GM21423 (cell line): ENCODE data around the gene BBOX1.

Experiments
- ATAC-seq: cut with Tn5 transposase; IDR thresholded peaks from one replicate; pipeline ENCODE4 v1.9.1; 2021; ENCODE audit warnings: mild to moderate bottlenecking, moderate library complexity; ENCODE audit not compliant: unreplicated experiment

Gene BBOX1

GRCh38 chr11:27025312-27025955 is 15.2 kb upstream of the BBOX1 start:
- no peak for ATAC-seq

DNA sequence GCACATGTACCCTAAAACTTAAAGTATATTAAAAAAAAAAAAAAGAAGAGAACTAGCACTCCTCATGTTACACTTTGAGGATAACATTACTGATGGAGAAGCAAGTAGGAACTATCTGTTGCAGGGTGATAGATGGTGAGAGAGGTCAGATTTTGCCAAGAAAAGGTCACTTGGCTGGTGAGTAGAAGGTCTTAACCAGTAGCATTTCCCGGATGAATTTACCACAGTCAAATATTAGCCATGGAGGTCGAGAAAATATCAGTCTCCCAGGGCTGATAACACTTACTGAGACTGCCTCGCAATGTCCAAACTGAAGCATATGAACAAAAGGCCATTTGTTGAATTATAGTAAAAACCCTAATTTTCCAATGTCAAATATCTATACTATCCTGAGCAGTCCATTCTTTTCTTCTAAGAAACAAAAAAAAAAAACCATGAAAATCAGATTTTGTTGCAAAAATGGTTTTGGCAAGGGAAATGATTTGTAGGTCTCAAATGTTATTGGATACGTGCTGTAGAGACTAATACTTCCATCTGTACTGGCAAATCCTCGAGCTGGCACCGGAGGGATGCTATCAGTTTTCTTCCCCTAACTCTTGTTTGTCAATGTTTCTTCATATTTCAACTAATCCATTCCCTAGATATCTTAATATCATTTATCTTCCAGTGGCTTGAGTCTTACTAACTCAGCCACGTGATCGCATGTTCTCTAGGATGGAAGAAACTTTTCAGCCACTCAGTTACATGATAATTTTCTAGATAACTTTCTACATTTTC is 14.5 kb upstream of the BBOX1 start:
- ATAC-seq = no peak

GRCh38 chr11:27028561-27028965 is 12.1 kb upstream of the BBOX1 start:
- no peak for ATAC-seq

DNA sequence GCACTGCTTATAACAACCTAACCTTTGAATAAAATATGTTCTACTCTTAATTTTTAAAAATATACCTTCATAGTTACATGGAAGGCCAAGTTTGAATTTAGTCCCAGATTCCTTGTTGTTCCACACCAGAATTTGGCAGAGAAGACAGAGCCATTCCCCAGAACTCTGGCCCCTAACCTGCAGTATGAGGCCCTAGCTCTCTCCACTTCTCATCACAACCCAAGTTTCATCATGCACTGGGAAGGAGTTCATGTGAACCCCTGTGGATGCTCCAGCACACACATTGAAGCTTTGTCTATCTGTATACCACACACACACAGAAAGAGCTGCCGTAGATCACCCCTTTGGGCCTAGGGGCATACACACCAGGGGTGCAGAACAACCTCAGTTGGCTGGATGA is 10.6 kb upstream of the BBOX1 start:
- ATAC-seq = no peak

DNA sequence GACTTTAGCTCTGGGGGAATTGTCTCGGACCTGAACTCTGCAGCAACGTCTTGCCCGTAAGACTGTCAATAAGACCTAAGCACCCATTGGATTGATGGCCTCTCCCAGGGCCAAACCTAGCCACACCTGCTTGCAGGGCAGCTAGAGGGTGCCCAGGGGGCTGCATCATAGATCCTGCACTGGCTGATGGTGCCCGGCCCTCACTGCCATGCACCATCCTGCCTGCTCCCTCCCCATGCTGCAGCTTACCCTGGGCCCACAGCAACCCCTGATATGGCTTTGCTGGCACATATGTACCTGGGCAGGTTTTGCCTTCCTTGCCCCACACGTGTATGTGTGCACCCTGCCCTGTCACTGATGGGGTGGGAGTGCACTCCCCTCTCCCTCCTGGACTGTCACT is 8.9 kb upstream of the BBOX1 start:
- no peak for ATAC-seq

GRCh38 chr11:27039873-27040272 is 742 bp upstream of the BBOX1 start:
- ATAC-seq = no peak

DNA sequence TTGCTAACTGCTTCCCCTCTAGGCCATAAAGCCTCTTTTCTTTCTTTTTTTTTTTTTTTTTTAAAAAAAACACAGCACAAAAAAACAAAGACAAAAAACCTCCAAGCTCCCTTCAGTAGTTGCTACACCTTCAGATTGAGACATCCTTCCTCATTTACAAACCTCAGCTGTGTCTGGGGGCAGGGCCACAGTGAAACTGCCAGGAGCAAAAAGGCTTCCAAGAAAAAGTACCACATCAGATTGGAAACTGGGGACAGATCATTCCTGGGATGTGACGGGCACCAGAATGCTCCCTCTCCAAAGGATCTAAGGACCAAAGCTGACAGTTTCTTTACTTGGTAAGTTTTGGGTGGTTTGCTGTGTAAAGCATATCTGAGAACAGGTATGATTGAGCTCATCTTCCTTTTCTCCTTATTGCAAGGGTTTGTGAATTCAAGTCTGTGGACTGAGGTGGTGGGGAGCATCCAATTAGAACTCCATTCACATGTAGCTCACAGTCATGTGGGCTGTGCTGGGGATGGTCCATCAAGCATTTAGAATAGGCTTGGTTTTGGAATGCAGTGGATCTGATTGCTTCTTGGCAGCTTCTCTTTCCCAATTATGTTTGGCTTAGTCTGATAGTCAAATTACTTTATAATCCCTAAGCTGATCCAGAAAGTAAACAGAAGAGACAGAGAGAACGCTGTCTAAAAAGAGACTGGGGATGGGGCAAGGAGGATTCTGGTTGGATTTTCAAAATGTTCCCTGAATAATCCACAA is 705 bp downstream of the BBOX1 start:
- no peak for ATAC-seq

- no peak for ATAC-seq
Observed at GRCh38 chr11:27046956-27047355, 6.3 kb downstream of the BBOX1 start.

DNA sequence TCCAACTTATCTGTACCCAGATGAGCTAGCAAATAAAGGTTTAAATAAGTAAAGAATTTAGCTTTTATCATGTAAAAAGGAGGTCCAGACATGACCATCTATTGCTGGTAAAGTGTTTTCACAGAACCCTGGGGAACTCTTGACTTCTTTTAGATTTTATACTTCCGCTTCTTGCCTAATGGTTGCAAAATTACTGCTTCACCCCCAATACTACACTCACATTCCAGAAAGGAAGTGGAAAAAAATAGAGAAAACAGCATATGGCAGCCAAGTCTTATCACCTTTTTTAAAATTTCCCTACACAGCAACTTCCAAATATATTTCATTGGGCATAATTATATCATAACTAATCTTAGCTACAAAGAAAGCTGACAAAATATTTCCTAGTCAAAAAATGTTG is 12.1 kb downstream of the BBOX1 start:
- ATAC-seq = no peak

- ATAC-seq = no peak
Observed at GRCh38 chr11:27055065-27055682, 14.6 kb downstream of the BBOX1 start.

GRCh38 chr11:27057091-27057780 is 16.6 kb downstream of the BBOX1 start:
- no peak for ATAC-seq

DNA sequence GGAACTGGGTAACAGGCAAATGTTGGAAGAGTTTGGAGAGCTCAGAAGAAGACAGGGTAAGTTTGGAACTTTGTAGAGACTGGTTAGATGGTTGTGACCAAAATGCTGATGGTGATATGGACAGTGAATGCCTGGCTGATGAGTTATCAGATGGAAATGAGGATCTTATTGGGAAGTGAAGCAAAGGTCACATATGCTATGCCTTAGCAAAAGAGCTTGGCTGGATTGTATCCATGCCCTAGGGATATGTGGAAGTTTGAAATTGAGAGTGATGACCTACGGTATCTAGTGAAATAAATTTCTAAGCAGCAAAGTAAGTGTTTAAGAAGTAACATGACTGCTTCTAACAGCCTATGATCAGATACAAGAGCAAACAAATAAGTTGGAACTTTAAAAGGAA is 17.8 kb downstream of the BBOX1 start:
- no peak for ATAC-seq

DNA sequence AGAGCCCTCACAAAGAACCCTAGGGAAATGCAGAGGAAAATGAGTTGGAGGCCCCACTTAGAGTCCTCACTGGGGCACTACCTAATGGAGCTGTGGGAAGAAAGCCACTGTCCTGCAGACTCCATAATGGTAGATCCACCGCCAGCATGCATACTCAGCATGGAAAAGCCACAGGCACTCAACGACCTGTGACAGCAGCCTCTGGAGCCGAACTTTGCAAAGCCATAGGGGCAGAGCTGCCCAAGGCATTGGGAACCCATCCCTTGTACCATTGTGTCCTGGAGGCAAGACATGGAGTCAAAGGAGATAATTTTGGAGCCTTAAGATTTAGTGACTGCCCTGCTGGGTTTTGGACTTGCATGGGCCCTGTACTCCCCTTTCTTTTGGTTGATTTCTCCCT is 18.8 kb downstream of the BBOX1 start:
- no peak for ATAC-seq

DNA sequence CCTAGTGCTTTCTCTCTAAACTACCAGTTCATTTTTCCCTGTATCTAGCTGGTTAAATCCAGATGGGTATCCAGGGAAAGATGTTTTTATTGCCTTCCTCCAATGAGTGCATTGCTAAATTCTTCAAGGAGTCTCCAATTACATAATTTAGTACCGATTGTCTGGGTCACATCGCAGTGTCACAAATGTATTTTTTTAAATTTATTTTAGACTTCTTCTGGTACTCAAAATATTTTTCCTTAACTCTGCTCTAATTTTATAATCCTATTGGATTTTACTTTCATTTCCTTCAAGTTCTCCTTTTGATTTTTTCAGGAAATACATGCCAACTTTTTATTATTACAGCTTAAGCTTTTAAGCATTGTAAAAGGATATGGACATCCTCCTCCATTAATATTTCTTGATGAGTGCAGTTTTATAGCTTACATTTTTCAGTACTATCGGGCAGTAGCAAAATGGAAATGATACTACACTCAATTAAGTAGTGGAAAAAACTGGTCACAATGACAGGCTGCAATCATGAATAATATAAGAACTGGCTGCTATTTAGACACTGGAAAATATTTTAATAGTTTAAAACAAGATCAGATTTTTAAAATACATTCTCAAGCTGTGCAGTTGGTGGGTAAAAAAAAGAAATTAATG is 20.3 kb downstream of the BBOX1 start:
- no peak for ATAC-seq

GRCh38 chr11:27061461-27061821 is 20.8 kb downstream of the BBOX1 start:
- ATAC-seq = no peak

DNA sequence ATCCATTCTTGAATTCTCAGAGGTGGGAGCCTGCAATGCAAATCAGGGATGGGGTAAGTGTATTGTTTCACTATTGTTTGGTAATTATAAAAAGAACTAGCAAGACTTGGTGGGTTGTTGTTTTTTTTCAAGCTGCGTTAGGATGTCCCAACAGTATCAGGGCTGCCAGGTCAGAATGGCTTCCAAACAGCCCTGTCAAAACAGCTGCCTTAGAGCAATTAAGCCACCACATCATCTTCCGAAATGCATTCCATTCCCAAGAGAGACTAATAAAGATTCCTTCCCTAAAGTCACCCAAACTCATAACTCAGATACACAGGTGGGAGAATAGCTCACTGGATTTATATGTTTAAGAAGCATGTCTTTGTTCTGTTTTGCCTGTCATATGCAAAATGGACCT is 23.5 kb downstream of the BBOX1 start:
- ATAC-seq = no peak

DNA sequence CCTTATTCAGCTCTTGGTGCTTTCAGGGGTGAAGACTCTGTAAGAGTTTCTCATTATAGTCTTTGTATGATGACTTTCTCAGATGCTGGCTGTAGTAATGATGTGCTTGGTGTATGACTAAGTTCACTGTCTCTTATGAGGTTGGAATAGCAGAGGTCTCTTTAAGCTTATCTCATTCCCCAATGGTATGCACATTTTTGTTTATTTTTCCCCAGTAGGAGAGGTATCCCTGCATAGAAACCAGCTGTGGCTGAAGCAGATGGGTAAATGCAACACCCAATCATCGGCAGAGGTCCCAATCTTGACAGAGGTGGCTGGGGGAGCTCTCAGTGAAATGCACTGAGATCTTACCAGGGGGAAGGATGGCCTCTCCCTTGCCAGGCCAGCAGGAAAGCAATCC is 34.6 kb downstream of the BBOX1 start:
- no peak for ATAC-seq

GRCh38 chr11:27075655-27076054 is 35.0 kb downstream of the BBOX1 start:
- ATAC-seq = no peak

- no peak for ATAC-seq
Observed at GRCh38 chr11:27076121-27076589, 35.5 kb downstream of the BBOX1 start.

DNA sequence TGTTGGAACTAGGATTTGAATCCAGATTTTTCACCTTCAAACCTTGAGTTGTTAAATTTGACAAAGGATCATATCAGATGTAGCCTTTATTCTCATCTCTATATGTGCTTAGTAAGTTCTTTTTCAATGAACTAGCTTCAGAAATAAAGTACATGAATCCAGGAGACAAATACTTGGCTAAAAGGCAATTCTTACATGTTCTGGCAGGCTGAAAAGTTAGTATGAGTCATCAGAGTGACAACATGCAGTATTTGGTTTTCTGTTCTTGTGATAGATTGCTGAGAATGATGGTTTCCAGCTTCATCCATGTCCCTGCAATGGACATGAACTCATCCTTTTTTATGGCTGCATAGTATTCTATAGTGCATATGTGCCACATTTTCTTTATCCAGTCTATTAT is 40.4 kb downstream of the BBOX1 start:
- no peak for ATAC-seq
